ENCODE results near the gene TERT.

Gene TERT

GRCh38 chr5:1240496-1241260, 54.2 kb downstream of the TERT start:
- Histone ChIP-seq H3K4me2 (ENCODE audit: insufficient read depth, low read length) (no peak overlapping the region), H3K36me3 (ENCODE audit: insufficient read depth, low read length) (no peaks in the 10 kb centered on the region), H3K27me3 (ENCODE audit: insufficient read depth, low read length, poor library complexity) (no peaks in the 10 kb centered on the region), H2AFZ (ENCODE audit: low read depth, low read length) (no peak overlapping the region), H3K4me3 (ENCODE audit: low read depth in 1 of 2, low read length in 2 of 2) (no peak overlapping the region), H3K27ac (ENCODE audit: low read length) (no peak overlapping the region), H3K9me3 (ENCODE audit: insufficient read depth, low read length, severe bottlenecking) (peaks cover 11% of the 10 kb centered on the region), H3K4me1 (ENCODE audit: insufficient read depth, low read length) (no peaks in the 10 kb centered on the region), H3K9ac (ENCODE audit: low read depth, low read length) (no peak overlapping the region), H3K79me2 (ENCODE audit: insufficient read depth, low read length) (no peaks in the 10 kb centered on the region), H4K20me1 (ENCODE audit: insufficient read depth, low read length) (no peaks in the 10 kb centered on the region)
- TF ChIP-seq CTCF (IDR thresholded peaks at IDR 0.05; ENCODE audit: borderline replicate concordance, extremely low read depth, low read length, poor library complexity, severe bottlenecking): no peak
- no peak for TF ChIP-seq EZH2 (IDR thresholded peaks at IDR 0.05; ENCODE audit: borderline replicate concordance, low read depth, low read length, severe bottlenecking)
- ATAC-seq (ENCODE audit: insufficient read depth, low read depth) (no peak), DNase-seq (no peak)

- Histone ChIP-seq H3K27ac (ENCODE audit: low read length) (no peak overlapping the region), H2AFZ (ENCODE audit: low read depth, low read length) (no peak overlapping the region), H3K79me2 (ENCODE audit: insufficient read depth, low read length) (no peaks in the 10 kb centered on the region), H3K27me3 (ENCODE audit: insufficient read depth, low read length, poor library complexity) (no peaks in the 10 kb centered on the region), H3K4me1 (ENCODE audit: insufficient read depth, low read length) (no peaks in the 10 kb centered on the region), H3K4me3 (ENCODE audit: low read depth in 1 of 2, low read length in 2 of 2) (no peak overlapping the region), H4K20me1 (ENCODE audit: insufficient read depth, low read length) (no peaks in the 10 kb centered on the region), H3K36me3 (ENCODE audit: insufficient read depth, low read length) (no peaks in the 10 kb centered on the region), H3K9me3 (ENCODE audit: insufficient read depth, low read length, severe bottlenecking) (peaks cover 19% of the 10 kb centered on the region), H3K4me2 (ENCODE audit: insufficient read depth, low read length) (no peak overlapping the region), H3K9ac (ENCODE audit: low read depth, low read length) (no peak overlapping the region)
- DNase-seq (no peak), ATAC-seq (ENCODE audit: insufficient read depth, low read depth) (no peak)
- no peak for TF ChIP-seq EZH2 (IDR thresholded peaks at IDR 0.05; ENCODE audit: borderline replicate concordance, low read depth, low read length, severe bottlenecking)
- no peak for TF ChIP-seq CTCF (IDR thresholded peaks at IDR 0.05; ENCODE audit: borderline replicate concordance, extremely low read depth, low read length, poor library complexity, severe bottlenecking)
Measured at GRCh38 chr5:1239505-1240251, 55.2 kb downstream of the TERT start.

- no peak for ATAC-seq (ENCODE audit: insufficient read depth, low read depth)
- H3K9me3 ChIP-seq (ENCODE audit: insufficient read depth, low read length, severe bottlenecking): peaks cover 19% of the 10 kb centered on the region
- no peak for TF ChIP-seq EZH2 (IDR thresholded peaks at IDR 0.05; ENCODE audit: borderline replicate concordance, low read depth, low read length, severe bottlenecking)
- TF ChIP-seq CTCF (IDR thresholded peaks at IDR 0.05; ENCODE audit: borderline replicate concordance, extremely low read depth, low read length, poor library complexity, severe bottlenecking): no peak
Measured at GRCh38 chr5:1235838-1236237, 59.0 kb downstream of the TERT start.

More at GRCh38 chr5:1235838-1236237, 59.0 kb downstream of the TERT start:
- Histone ChIP-seq H3K36me3 (ENCODE audit: insufficient read depth, low read length) (no peaks in the 10 kb centered on the region), H4K20me1 (ENCODE audit: insufficient read depth, low read length) (no peaks in the 10 kb centered on the region), H3K79me2 (ENCODE audit: insufficient read depth, low read length) (no peaks in the 10 kb centered on the region), H3K4me2 (ENCODE audit: insufficient read depth, low read length) (no peak overlapping the region), H2AFZ (ENCODE audit: low read depth, low read length) (no peak overlapping the region), H3K4me1 (ENCODE audit: insufficient read depth, low read length) (no peaks in the 10 kb centered on the region), H3K27me3 (ENCODE audit: insufficient read depth, low read length, poor library complexity) (no peaks in the 10 kb centered on the region), H3K27ac (ENCODE audit: low read length) (no peak overlapping the region), H3K4me3 (ENCODE audit: low read depth in 1 of 2, low read length in 2 of 2) (no peak overlapping the region), H3K9ac (ENCODE audit: low read depth, low read length) (no peak overlapping the region)
- no peak for DNase-seq
